ENCODE results near the gene SLC25A20. TPM values are rescaled to one million over a fixed set of nuclear protein-coding genes. Genes with fewer than 3 reads are reported as not detected.
A peak's percentile ranks its signal among the peaks of the same experiment; 100 is the strongest.

SLC25A20 gene
- polyA plus RNA-seq, 1 experiment: 30.0 TPM

GRCh38 chr3:48863122-48863521 is 35.6 kb downstream of the SLC25A20 start:
- DNase-seq (ENCODE audit: low read depth, low spot score): no peak
- no peak overlapping the region for H3K27ac ChIP-seq (ENCODE audit: low read depth, low read length)
- TF ChIP-seq CTCF (IDR thresholded peaks at IDR 0.05; ENCODE audit: low read depth, low read length): no peak
- POLR2A ChIA-PET: no interaction called here
- H3K27me3 ChIP-seq (ENCODE audit: control insufficient read depth, insufficient read depth, low read length): no peaks in the 10 kb centered on the region
- no peak overlapping the region for H3K4me3 ChIP-seq (ENCODE audit: low read depth, low read length)
- CTCF ChIA-PET: no interaction called here
- no peaks in the 10 kb centered on the region for H3K9me3 ChIP-seq (ENCODE audit: control insufficient read depth, insufficient read depth, low read length)

GRCh38 chr3:48859206-48859605 is 39.5 kb downstream of the SLC25A20 start:
- Histone ChIP-seq H3K27me3 (ENCODE audit: control insufficient read depth, insufficient read depth, low read length) (no peaks in the 10 kb centered on the region), H3K9me3 (ENCODE audit: control insufficient read depth, insufficient read depth, low read length) (no peaks in the 10 kb centered on the region), H3K4me3 (ENCODE audit: low read depth, low read length) (no peak overlapping the region), H3K27ac (ENCODE audit: low read depth, low read length) (no peak overlapping the region)
- CTCF ChIA-PET: no interaction called here
- POLR2A ChIA-PET: no interaction called here
- DNase-seq (ENCODE audit: low read depth, low spot score): no peak
- no peak for TF ChIP-seq CTCF (IDR thresholded peaks at IDR 0.05; ENCODE audit: low read depth, low read length)

- Histone ChIP-seq H3K27me3 (ENCODE audit: control insufficient read depth, insufficient read depth, low read length) (no peaks in the 10 kb centered on the region), H3K9me3 (ENCODE audit: control insufficient read depth, insufficient read depth, low read length) (no peaks in the 10 kb centered on the region), H3K27ac (ENCODE audit: low read depth, low read length) (no peak overlapping the region), H3K4me3 (ENCODE audit: low read depth, low read length) (no peak overlapping the region)
- POLR2A ChIA-PET: no interaction called here
- TF ChIP-seq CTCF (IDR thresholded peaks at IDR 0.05; ENCODE audit: low read depth, low read length): no peak
- DNase-seq (ENCODE audit: low read depth, low spot score): no peak
- CTCF ChIA-PET: no interaction called here
Observed at GRCh38 chr3:48858709-48859108, 40.0 kb downstream of the SLC25A20 start.

GRCh38 chr3:48857641-48858040 is 41.0 kb downstream of the SLC25A20 start:
- ChIA-PET CTCF (interaction anchor here (0.7 kb wide), 1 partner anchor 100 kb away, joined by 3 read pairs; no protein-coding TSS in a partner anchor), POLR2A (no interaction called here)
- TF ChIP-seq CTCF (IDR thresholded peaks at IDR 0.05; ENCODE audit: low read depth, low read length): no peak
- no peak overlapping the region for H3K4me3 ChIP-seq (ENCODE audit: low read depth, low read length)
- H3K9me3 ChIP-seq (ENCODE audit: control insufficient read depth, insufficient read depth, low read length): no peaks in the 10 kb centered on the region
- no peaks in the 10 kb centered on the region for H3K27me3 ChIP-seq (ENCODE audit: control insufficient read depth, insufficient read depth, low read length)
- DNase-seq (ENCODE audit: low read depth, low spot score): no peak
- no peak overlapping the region for H3K27ac ChIP-seq (ENCODE audit: low read depth, low read length)

GRCh38 chr3:48856469-48856868 is 42.2 kb downstream of the SLC25A20 start:
- POLR2A ChIA-PET: no interaction called here
- Histone ChIP-seq H3K4me3 (ENCODE audit: low read depth, low read length) (no peak overlapping the region), H3K27ac (ENCODE audit: low read depth, low read length) (peak overlapping the region; percentile 11), H3K9me3 (ENCODE audit: control insufficient read depth, insufficient read depth, low read length) (no peaks in the 10 kb centered on the region), H3K27me3 (ENCODE audit: control insufficient read depth, insufficient read depth, low read length) (no peaks in the 10 kb centered on the region)
- no peak for DNase-seq (ENCODE audit: low read depth, low spot score)
- CTCF ChIA-PET: no interaction called here
- TF ChIP-seq CTCF (IDR thresholded peaks at IDR 0.05; ENCODE audit: low read depth, low read length): no peak

Measured in AG04450 (cell line).